HG03565 (cell line): ENCODE data around the gene ITPRIP.

Source experiments
- ATAC-seq: cut with Tn5 transposase; IDR thresholded peaks from one replicate; pipeline ENCODE4 v1.9.1; 2021; ENCODE audit warnings: mild to moderate bottlenecking, moderate library complexity; ENCODE audit not compliant: unreplicated experiment

ITPRIP gene, protein sequence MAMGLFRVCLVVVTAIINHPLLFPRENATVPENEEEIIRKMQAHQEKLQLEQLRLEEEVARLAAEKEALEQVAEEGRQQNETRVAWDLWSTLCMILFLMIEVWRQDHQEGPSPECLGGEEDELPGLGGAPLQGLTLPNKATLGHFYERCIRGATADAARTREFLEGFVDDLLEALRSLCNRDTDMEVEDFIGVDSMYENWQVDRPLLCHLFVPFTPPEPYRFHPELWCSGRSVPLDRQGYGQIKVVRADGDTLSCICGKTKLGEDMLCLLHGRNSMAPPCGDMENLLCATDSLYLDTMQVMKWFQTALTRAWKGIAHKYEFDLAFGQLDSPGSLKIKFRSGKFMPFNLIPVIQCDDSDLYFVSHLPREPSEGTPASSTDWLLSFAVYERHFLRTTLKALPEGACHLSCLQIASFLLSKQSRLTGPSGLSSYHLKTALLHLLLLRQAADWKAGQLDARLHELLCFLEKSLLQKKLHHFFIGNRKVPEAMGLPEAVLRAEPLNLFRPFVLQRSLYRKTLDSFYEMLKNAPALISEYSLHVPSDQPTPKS

DNA sequence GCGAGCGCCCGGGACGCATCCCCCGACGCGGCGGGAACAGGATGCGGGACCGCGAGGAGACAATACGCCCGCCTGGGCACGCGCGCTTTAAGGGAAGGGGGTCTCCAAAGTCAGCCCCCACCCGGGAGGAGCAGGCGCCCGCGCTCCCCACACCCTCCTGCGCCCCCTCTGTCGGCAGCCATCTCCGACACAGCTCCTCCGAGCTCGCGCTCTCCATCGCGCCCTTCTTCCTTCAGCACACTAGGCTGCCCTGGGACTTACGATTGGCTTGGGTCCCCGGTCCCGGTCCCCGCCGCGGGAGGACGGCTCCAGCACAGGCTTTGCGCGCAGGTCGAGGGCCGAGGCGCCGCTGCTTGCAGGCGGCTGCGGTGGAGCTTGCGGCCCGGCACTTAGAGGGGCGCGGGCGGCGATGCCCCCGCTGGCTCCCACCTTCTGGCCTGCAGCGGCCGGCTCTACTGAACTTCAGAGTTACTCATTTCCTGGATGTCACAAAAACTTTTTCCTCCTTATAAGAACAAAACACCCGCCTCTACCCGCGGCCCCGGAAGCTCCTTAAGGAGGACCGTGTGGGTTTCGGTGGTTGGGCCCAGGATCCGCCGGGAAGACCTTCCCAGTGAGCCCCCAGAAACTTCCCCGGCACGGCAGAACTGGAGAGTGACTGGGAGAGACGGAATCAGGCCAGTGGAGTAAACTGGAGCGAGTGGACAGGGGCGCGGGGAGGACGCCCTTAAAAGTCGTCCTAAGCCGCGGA is at the start of gene ITPRIP:
Gene ITPRIP (minus strand): TSS at position 481 of the 751 bp plus-strand sequence. CDS start 22,414 bp downstream, outside the sequence.
- ATAC-seq: peak; percentile 45

DNA sequence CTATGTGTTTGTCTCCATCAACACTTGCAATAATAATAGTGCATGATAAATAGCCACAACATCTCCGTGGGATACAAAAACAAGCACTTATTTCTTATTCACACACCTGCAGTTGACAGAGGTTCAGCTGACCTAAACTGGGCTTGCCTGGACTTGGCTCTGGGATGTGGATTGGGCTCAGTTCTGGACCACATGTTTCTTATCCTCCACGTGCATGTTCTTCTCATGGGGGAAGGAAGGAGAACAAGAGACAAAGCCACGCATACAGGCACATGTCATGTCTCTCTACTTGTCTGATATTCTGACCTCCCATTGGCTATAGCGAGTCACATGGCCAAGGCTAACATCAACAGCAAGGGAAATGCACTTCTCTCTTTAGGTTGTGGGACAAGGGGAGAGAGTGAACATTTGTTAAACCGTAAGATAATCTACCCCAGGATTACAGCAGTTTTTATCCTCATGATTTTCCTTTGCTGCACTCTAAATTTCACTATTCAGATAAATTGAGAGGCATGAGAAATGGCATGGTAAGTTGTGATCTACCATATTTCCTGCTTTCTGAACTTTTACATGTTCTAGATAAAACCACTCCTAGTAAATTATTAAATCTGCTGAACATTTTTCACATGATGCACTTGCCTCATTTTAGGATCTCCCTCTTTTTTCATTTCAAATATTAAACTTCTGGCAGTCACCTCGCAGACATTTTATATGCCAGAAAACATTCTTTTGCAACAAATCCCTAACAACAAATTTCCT is 49.0 kb upstream of the ITPRIP start:
- ATAC-seq: no peak

DNA sequence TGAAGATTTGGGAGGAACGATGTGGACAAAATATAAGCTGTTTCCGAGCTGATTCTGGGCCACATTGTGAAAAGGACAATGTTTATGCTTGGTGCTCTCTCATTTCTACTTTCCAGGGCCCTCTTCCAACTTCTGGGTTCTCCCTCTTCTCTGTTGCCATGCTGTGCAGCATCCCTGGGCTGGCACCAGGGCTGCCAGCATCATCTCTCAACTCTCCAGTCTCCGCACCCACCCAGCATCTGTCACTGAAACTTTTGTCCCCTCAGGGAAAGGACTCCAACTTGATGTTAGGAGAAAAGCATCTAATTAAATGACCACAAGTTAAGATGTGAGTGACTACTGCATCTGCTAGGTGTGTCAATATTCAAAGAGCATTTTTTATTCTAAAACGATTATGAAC is 42.1 kb upstream of the ITPRIP start:
- no peak for ATAC-seq

DNA sequence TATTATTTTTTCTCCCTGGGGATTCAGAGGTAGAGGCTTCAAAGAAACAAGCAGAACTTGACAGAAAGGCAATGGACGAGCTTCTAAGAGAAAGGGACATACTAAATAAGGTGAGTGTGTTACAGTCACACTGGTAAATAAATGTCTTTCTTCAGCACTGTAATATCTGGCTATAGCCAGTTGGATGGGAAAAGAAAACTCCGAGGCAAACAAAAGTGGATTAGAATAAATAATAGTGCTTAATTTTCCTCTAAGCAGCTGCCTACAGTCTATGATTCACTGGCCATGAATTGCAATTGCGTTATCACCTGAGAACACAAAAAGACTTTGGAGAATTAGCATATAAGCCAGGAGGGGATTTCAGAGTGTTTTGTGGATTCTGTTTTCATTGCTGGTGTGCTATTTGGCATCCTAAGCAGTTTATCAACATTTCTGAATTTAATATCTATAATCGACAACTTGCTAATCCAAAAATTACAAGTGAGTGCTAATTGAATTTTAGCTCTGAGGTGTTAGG is 38.6 kb upstream of the ITPRIP start:
- ATAC-seq: no peak

DNA sequence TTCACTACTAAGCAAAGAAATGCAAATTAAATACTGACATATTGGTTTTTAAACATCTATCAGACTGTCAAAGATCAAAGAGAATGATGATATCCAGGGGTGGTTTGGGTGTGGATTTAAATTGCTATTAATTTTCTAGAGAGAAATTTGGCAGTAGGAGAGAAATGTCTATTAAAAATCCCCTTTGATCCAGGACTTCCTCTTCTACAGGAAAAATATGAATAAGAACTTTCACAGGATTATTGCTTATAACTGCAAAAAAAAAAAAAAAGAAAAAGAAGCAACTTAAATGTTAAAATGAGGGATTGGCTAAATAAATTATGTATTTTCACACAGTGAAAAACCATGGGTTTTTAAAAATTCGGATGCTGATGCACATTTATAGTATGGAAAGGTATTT is 36.3 kb upstream of the ITPRIP start:
- ATAC-seq: no peak

DNA sequence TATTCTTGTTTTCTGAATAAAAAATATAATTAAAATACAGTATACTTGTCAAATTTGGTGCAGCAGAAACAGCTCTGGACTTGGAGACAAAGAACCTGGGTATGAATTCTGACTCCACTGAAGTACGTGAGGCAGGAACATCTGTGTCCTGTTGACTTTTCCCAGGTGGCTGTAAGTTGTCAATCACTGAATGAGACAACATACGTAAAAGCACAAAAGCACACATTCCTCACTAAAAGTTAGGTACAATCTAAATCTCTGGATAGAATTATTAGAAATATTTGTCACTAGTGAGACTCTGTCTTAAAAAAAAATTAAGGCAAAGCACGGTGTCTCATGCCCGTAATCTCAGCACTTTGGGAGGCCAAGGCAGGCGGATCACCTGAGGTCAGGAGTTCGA is 33.5 kb upstream of the ITPRIP start:
- ATAC-seq: no peak

DNA sequence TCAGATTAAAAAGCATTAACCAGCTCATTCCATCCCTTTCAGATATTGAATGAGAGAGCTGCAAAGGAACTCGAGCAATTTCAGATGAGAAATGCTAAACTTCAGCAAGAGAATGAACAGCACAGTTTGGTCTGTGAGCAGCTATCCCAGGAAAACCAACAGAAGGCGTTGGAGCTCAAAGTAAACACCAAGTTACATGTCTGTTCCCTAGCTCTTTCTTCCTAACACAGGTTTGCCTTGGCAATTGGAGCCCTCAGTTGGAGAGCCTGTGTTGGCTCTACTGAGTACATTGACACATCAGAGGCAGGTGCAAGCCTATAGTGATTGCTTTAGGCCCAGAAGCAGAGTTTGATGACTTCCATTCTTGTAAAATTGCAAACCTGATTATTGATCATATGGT is 30.1 kb upstream of the ITPRIP start:
- ATAC-seq: no peak

DNA sequence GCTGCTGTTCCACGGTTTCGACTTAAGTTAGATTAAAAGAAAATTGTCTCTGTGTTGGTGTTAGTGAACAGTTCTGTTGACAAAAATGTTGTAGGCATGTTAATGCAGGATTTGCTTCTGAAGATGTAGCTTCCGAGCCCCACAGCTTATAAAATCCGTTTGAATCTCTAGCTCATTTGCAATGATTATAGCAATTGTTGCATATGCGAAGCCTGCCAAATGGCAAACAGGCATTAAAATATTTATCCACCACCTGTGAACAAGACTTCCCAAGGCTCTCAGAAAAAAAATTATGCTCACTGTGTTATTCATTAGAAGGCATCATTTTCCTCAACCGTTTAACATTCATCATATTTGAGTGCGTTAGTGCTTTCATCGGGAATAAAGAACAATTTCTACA is 29.6 kb upstream of the ITPRIP start:
- no peak for ATAC-seq

DNA sequence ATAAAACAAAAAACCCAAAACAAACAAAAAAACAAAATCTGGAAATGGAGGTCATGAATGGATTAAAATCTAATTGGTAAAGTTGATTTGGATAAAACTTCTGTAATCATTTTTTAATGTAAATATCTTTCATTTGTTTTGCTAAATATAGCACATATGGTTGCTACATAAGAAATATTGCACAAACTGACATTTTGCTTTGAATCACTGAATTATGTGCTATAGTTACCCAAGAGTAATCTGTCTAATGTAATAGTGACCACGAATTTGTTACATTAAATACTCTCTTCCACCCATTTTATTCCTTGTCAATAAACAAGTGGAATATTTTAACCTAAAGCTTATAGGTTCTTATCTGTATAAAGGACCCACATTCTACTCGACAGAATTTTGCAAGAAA is 21.5 kb upstream of the ITPRIP start:
- ATAC-seq: no peak

DNA sequence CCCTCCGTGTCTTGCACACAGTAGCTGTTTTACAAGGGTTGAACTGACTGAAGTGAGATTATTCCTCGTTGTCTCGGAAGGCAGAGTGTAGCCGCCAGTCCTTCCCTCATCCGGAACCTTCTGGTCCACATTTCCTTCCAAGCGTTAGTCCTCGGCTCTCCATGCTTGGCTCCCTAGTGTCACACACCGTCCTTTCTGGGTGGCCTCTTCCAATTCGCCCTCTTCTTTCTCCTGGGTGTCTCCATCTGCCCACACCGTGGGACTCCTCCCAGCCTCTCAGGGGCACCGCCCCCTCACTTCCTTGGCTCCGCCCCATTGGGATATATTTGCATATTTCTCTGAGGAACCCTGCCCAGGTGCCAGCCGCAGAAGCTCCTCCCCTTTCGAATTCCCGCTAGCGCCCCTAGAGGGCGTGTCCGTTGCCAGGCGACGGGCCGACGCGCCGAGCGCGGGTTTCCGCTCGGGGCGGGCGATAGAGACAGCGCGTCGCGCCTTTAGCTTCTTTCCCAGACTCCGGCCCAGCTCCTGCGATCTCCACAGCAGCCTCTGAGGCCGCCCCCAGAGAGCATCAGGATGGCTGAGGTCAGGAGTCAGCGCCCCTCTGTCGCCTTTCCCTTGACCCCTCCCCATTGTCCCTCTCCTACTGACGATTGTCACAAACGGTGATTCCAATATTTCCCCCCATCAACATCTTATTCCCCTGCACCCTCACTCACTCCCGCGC is 15.2 kb upstream of the ITPRIP start, which contains the start of gene CFAP58:
Gene CFAP58 (plus strand): TSS at position 509 of the 724 bp plus-strand sequence. CDS start 65 bp downstream, at position 574.
- peak; percentile 40 for ATAC-seq

DNA sequence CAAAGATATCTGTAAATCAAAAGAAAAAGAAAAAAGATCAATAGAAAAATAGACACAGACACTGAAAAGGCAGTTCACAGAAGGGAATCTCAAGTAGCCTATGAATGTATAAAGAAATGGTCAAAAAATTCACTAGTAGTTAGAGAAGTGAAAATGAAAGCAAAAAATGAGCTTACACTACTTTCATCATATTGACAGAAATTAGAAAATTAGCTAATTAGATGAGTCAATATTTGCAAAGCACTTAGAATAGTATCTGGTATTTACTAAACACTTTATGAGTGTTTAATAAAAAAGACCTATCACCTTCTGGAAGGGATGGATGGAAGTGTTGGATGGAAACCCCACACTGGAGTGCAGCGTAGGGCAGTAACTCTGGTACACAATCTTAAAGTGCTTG is 13.7 kb upstream of the ITPRIP start:
- ATAC-seq: peak; percentile 25

DNA sequence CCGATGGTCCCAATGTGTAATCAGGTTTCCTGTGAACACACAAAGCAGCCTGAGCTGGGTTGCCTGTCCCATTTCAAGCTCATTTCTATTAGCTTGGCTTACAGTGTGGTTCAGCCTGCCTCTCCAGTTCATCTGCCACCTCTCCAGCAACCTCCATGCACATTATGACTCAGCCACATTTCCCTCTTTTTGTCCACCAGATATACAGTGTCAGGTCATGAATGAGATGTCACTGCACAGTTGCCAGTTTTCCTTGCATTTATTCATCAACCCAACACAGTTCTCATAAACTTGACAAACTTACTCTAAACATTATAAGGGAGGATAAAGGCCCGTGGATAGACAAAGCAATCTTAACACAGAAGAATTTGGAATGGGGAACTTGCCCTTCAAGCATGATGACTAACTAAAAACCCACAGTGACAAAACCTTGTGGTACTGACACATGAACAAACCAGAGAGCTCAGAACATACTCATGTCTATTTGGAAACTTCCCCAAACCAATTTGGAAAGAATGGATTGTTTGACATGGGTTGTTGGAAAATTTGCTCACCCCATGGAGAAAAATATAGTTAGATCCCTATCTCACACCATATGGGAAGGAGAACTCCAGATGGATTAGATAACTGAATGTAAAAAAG is 12.9 kb upstream of the ITPRIP start:
- no peak for ATAC-seq

DNA sequence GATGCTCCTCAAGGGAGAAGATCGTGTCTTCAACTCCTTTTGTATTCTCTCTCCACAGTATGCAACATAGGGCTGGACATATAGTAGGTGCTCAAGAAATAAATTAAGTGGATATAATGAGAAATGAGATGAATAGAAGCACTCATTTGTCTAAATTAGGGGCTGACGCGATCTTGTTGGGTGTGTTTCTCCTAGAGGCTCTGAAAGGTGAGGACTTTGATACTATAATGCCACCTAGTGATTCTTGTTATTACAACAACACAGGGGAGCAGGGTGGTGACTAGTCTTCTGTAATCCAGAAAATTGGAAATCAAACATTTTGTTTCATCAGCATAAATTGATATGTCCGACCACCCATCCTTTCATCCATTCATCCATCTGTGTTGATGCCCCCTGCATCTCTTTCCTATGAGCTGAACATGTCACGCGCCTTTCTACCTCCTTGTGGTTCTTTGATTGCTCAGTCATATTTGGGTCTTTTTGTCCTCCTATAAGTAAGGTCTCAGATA is 11.9 kb upstream of the ITPRIP start:
- peak; percentile 31 for ATAC-seq

DNA sequence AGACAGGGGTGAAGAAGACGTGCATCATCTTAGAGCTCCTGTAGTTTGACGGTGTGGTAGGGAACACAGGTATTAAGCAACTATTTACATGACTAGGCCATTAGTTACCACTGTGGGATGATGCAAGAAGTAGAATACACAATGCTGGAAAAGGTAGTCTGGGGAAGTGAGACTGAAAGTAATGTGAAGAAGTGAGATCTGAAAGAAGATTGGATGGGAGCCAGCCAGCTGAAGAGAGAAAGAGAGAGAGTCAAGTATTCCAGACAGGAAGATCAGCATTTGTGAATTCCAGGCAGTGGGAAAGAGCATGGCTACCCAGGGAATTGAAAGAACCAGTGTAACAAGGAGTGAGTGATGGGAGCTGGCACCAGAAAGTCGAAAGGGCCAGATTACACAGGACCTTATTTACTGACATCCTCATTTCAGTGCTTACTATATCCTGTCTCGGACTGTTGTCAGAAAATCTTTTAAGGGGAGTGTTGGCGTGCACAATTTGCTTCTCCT is 11.4 kb upstream of the ITPRIP start:
- ATAC-seq: peak; percentile 44

DNA sequence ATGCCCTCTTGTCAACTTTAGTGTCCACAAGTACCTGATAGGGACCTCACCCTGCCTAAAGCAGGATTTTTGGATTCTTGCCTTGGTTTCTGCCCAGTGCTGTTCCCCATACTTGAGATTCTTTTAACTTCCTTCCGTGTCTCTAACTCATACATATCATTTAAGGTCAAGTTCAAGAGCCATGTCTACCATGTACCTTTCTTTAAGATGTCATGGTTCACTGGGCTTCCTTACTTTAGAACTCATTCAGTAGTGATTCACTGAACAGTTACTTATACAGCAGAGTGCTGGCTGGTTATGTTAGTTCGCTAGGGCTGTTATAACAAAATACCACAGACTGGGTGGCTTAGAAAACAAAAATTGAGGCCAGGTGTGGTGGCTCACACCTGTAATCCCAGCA is 10.3 kb upstream of the ITPRIP start:
- ATAC-seq: no peak

DNA sequence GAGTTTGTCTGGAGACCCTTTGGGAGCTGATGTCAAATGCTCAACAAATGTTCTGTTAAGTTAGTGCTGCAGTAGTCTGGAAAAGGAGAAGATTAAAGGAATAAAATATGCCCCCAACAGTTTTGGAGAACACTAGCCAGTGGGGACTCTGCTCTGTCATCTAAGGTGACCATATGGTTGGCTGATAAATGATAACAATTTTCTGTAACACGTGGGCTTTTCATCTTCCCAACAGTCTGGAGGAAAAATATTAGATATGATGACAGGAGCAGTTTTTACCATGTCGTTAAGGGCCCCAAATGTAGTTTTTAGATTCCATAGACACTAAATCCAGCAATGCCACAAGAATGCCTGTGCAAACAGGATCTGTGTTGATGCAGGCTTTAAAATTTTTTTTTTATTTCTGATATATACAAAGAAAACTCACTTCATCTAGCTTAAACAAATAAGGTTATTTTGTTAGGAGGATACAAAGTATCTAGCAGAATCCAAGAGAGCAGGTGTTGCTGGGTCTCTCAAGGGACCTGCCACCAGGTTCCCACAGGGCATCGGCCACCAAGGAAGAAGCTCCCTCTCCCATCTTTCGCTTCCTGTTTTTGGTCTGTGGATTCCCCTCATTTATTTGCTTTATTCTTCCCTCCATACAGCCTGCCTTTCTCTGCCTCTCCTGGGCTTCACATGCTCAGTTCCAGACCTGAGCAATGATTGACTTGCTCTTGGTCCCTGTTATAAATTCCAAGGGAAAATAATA is 9.2 kb upstream of the ITPRIP start:
- ATAC-seq: no peak

DNA sequence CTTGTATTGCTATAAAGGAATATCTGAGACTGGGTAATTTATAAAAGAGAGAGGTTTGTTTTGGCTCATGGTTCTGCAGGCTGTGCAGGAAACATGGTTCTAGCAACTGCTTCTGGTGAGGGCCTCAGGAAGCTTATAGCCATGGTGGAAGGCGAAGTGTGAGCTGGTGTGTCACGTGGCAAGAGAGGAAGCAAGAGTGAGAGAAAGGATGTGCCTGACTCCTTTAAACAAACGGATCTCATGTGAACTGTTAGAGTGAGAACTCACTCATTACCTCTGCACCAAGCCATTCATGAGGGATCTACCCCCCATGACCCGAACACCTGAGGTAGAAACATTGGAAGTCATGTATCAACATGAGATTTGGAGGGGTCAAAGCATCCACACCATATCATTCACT is 7.7 kb upstream of the ITPRIP start:
- no peak for ATAC-seq

DNA sequence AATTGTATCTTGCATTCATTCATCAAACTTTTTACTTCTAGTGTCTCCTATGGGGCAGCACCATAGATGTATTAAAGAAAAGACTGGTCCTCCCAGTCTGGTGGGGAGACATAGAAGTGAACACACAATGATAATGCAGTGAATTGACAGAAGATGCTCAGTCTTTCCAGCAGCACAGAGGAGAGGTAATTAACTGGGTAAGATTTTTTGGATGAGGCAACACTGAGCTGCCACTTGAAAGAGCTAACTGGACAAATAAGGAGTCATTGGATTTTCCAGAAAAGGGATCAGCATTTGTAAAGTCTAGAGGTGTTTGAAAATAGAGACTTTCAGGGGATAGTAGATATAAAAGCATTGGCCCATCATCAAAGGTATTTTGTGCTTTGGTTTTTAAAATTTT is 7.2 kb upstream of the ITPRIP start:
- no peak for ATAC-seq

DNA sequence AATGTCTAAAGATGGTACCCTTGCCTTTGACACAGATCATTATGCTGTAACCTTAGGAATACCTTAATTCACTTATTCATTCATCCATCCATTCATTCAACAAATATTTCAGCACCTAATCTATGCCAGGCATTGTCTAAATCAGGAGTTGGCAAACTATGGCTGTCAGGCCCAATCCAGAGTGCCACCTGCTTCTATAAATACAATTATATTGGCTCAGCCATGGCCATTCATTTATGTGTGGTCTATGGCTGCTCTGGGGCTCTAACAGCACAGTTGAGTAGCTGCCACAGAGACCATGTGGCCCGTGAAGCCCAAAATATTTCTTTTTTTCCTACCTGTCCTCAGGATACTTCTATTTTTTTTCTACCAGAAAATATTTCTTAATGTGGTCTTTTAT is 6.0 kb upstream of the ITPRIP start:
- no peak for ATAC-seq
